Measurements from ENCODE around the gene PARD3B. TPM values are rescaled to one million over a fixed set of nuclear protein-coding genes. Genes with fewer than 3 reads are reported as not detected.

PARD3B gene
- total and polyA plus RNA-seq, 2 of the 4 experiments (the other 2 are of a cell fraction) = 3.3 to 15.6 TPM

DNA sequence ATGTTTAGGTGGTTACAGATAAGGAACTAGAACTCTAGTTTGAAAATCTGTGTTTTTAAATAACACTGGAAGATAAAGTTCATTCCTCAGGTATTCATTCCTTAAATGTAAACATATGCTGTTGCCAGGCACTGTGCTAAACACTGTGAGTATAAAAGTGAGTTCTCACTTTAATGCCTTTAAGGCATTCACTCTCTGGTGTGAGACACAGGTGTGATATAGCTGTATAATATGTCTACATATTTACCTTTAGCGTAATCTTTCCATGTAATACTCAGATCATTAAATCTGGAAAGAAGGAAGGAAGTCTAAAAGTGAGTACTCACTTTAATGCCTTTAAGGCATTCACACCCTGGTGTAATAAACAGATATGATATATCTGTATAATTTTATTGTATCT is 472.6 kb downstream of the PARD3B start:
- Histone ChIP-seq H3K79me1 (ENCODE audit: low read depth in 1 of 2, low read length in 2 of 2) (peaks cover 5 to 8% of the 10 kb centered on the region in 2 experiments; a peak in 2 of 4 replicates), H3K56ac (ENCODE audit: extremely low read depth, insufficient read depth, low read length) (no peak overlapping the region), H2BK5ac (ENCODE audit: low read depth, low read length, poor library complexity, severe bottlenecking) (no peak overlapping the region), H4K20me1 (ENCODE audit: insufficient read depth, low read length) (no peaks in the 10 kb centered on the region), H3K4me2 (ENCODE audit: low read depth, low read length) (no peak overlapping the region), H4K8ac (ENCODE audit: low read depth in 2 of 2, low read length in 2 of 2) (no peak overlapping the region), H3K27me3 (ENCODE audit: control insufficient read depth, insufficient read depth, low read length) (no peaks in the 10 kb centered on the region), H2BK20ac (ENCODE audit: low read depth, low read length) (no peak overlapping the region), H4K5ac (ENCODE audit: low read depth, low read length) (no peak overlapping the region), H2AK9ac (replicated peaks; ENCODE audit: low read depth, low read length, poor library complexity) (no peak overlapping the region), H3K23ac (ENCODE audit: low read depth, low read length) (no peak overlapping the region), H2BK120ac (ENCODE audit: low read depth, low read length) (no peak overlapping the region), H3K9ac (ENCODE audit: low read depth, low read length) (no peak overlapping the region), H2BK15ac (ENCODE audit: low read depth, low read length) (no peak overlapping the region), H3K36me3 (ENCODE audit: control insufficient read depth, insufficient read depth, low read length) (no peaks in the 10 kb centered on the region), H3K9me3 (ENCODE audit: control insufficient read depth, insufficient read depth, low read length) (no peaks in the 10 kb centered on the region), H3K9me1 (ENCODE audit: insufficient read depth, low read length) (peaks cover 3% of the 10 kb centered on the region; the same call in 1 of the 2 replicates), H2AK5ac (ENCODE audit: low read depth, low read length) (no peak overlapping the region), H4K91ac (ENCODE audit: insufficient read depth, low read depth, low read length) (no peak overlapping the region), H3K4me3 (ENCODE audit: insufficient read depth, low read depth, low read length) (no peak overlapping the region), H3K14ac (replicated peaks; ENCODE audit: low read depth, low read length) (no peak overlapping the region), H2AFZ (replicated peaks; ENCODE audit: low read length, poor library complexity) (no peak overlapping the region), H3K18ac (ENCODE audit: low read depth, low read length) (no peak overlapping the region), H3K4me1 (ENCODE audit: control insufficient read depth, insufficient read depth, low read length) (no peaks in the 10 kb centered on the region), H3K4ac (ENCODE audit: low read depth, low read length) (no peak overlapping the region), H3K27ac (ENCODE audit: insufficient read depth, low read length) (no peak overlapping the region)
- ATAC-seq (ENCODE audit: low read depth) = no peak
- CTCF ChIA-PET = no interaction called here
- TF ChIP-seq, protein P1, sequence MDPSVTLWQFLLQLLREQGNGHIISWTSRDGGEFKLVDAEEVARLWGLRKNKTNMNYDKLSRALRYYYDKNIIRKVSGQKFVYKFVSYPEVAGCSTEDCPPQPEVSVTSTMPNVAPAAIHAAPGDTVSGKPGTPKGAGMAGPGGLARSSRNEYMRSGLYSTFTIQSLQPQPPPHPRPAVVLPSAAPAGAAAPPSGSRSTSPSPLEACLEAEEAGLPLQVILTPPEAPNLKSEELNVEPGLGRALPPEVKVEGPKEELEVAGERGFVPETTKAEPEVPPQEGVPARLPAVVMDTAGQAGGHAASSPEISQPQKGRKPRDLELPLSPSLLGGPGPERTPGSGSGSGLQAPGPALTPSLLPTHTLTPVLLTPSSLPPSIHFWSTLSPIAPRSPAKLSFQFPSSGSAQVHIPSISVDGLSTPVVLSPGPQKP (IDR thresholded peaks at IDR 0.05; ENCODE audit: borderline replicate concordance, low read depth, low read length) = no peak
- TF ChIP-seq BHLHE40 (IDR thresholded peaks at IDR 0.05; ENCODE audit: low read depth, low read length) = no peak
- no CpG with 5 or more reads among the region's 1 CpG for WGBS, 2 experiments (ENCODE audit: extremely low coverage in 2 of 2, insufficient read length in 1 of 2)
- intact Hi-C loops (cut with micrococcal nuclease) = no loop called here
- no TSS peak for BruUV-seq (replicated peaks)
- dilution Hi-C loops (cut with HindIII; ENCODE audit: low sequenced_read_pairs, unreplicated experiment) = no loop called here
- in situ Hi-C loops (cut with MboI; ENCODE audit: low sequenced_read_pairs) = no loop called here
- POLR2A ChIA-PET (ENCODE audit: unreplicated experiment) = no interaction called here
- DNase-seq = no peak
